ENCODE data around the gene HSD3B7.

DNA sequence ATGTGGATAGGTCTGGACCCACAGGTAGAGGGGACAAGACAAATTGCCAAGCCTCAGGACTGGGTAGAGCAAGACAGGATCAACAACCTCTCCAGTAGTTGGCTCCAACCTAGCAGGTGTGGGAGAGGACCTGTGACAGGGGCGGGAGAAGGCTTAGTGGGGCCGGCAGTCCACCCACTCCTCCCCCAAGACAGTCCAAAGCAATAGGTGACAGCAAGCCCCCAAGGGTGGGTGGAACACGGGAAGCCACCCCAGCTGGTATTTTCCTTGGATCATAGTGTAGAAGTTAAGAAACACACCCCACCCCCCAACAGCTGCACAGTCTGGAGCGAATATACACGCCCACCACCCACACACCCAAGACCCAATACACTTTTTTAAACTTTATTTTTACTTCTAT, 44.3 kb downstream of the HSD3B7 start:
- TF ChIP-seq YY1 (IDR thresholded peaks at IDR 0.05; ENCODE audit: insufficient read depth, insufficient read length) (no peak), ZNF274 (IDR thresholded peaks at IDR 0.05; ENCODE audit: low read depth, low read length) (no peak)

Data from NT2/D1 (cell line).